ENCODE measurements around the gene NUP54.
A peak's percentile ranks its signal among the peaks of the same experiment; 100 is the strongest.

NUP54 gene

DNA sequence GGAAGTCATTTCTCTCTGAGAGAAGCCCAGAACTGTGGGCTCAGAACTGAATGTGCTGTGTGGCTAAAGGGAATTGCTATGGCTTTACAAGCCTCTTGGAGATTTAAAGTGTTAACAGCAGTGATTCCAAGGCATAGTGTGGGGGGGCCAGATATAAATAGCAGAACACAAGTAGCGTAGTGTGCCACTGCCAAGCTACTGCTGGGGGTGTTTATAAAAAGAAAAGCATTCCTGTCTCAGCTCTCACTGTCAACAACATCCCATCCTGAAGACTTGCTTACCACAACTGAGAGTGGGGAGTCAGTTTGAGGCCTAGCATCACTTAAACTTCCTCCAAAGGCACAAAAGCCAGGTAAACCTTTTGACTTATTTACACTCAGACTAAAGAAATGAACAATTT lies 73.7 kb downstream of the NUP54 start, which contains the start of gene ART3:
ART3 (plus strand) TSS at position 242 of the 400 bp plus-strand sequence. CDS start 1,181 bp downstream, outside the sequence.
- no peak for DNase-seq (ENCODE audit: low read depth in 1 of 2, low spot score in 1 of 2)

DNA sequence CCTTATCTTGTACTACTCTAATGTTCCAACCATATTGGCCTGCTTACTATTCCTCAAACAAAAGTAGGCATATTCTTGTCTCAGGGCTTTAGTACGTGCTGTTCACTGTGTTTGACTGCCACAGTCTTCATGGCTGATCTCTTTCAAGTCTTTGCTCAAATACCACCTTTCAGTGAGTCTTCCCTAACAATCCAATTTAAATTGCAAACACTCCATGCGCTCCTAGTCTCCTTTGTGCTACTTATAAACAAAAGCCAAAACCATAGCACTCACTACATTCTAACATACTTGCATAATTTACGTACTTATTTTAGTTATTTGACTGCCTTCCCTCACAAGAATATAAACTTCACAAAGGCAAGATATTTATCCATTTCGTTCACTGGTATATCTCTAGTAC lies 75.4 kb downstream of the NUP54 start:
- DNase-seq (ENCODE audit: low read depth in 1 of 2, low spot score in 1 of 2): no peak

DNA sequence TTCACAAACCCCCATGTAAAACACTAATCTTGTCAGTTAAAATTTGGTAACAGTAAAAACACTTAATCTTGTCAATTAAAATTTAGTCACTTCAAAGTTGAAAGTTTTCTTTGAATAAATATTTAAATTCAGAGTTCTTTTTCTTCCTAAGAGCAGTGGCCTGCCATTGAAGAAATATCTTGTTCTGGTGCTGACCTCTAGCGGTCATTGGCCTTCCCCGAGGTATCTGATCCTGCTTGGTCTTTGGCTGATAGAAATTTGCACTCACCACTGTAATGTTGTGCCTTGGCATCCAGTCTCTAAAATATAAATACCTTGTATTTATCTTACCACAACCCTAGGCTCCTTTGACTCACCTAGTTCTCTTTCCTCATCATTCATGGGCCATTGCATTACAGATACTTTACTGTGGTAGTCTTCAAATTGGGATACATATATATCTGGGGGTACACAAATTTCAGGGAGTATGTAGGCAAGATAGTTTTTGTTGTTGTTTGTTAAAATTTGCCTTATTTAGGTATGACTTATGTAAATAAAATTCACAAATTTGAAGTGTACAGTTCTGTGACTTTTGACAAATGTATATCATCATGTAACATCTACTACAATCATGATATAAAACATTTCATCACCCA lies 80.4 kb downstream of the NUP54 start:
- DNase-seq (ENCODE audit: low read depth in 1 of 2, low spot score in 1 of 2): peak; percentile 32 to 75

DNA sequence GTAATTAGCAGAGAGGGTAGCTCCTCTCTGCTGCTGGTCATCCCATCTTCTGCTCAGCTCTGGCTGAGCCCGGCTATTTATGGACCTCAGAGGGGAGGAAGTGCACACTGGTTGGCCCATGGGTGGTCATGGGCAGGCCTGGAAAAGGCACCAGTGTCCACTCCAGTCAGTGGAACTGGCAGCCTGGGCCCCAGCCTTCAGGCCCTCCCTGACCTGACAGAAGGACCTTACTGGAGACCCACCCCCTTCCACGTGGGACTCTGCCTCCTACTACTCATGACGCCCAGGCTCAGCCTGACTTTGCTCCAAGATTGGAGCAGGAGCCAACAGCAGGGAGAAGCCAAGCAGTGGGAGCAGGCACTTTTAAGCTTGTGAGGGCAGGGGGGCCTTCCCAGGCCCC lies 81.7 kb downstream of the NUP54 start:
- DNase-seq (ENCODE audit: low read depth in 1 of 2, low spot score in 1 of 2): no peak

Measured in activated CD4-positive, alpha-beta T cell treated with anti-CD3 and anti-CD28 coated beads, Interleukin-2, amount 50 U/mL, for 24 hours (primary cell).